SK-N-SH treated with all-trans-retinoic acid at 6 μM for 48 hours (cell line): ENCODE measurements around the gene TNS3.

Source experiments
- ATAC-seq: fragments of 200-7000 bp; cut with Tn5 transposase; 3 replicates; pipeline ENCODE4 v1.9.1; 2020; ENCODE audit warnings: mild to moderate bottlenecking, moderate library complexity
- ARNTL ChIP-seq: fragments of 450-650 bp; formaldehyde crosslinking; IDR thresholded peaks from 2 replicates; pipeline ENCODE4 v1.5.0; 2020; ENCODE audit warnings: low read depth, mild to moderate bottlenecking, moderate library complexity, borderline replicate concordance
- BACH2 ChIP-seq: fragments of 250-450 bp; sonication (Bioruptor Pico); IDR thresholded peaks from 2 replicates; pipeline ENCODE4 v1.9.0; 2021; ENCODE audit warnings: mild to moderate bottlenecking, borderline replicate concordance
- CREB5 ChIP-seq: fragments of 250-450 bp; sonication (Bioruptor Pico); IDR thresholded peaks from 2 replicates; pipeline ENCODE4 v1.5.1; 2020; ENCODE audit warnings: low read depth, mild to moderate bottlenecking, moderate library complexity
- CSDC2 ChIP-seq: fragments of 250-450 bp; sonication (Bioruptor Pico); IDR thresholded peaks from 2 replicates; pipeline ENCODE4 v1.5.0; 2020; ENCODE audit warnings: mild to moderate bottlenecking, moderate library complexity
- CSRNP3 ChIP-seq: fragments of 250-450 bp; sonication (Bioruptor Pico); IDR thresholded peaks from 2 replicates; pipeline ENCODE4 v1.5.1; 2021; ENCODE audit warnings: mild to moderate bottlenecking, moderate library complexity
- ESRRG ChIP-seq: fragments of 250-450 bp; sonication (Bioruptor Pico); IDR thresholded peaks from 2 replicates; pipeline ENCODE4 v1.6.1; 2021; ENCODE audit warnings: mild to moderate bottlenecking
- GLIS3 ChIP-seq: fragments of 250-450 bp; sonication (Bioruptor Pico); IDR thresholded peaks from 2 replicates; pipeline ENCODE4 v1.5.0; 2020; ENCODE audit warnings: mild to moderate bottlenecking, moderate library complexity
- ISL1 ChIP-seq: fragments of 250-450 bp; sonication (Bioruptor Pico); IDR thresholded peaks from 2 replicates; pipeline ENCODE4 v2.1.2; 2022; ENCODE audit warnings: mild to moderate bottlenecking, moderate library complexity
- OSR1 ChIP-seq: fragments of 250-450 bp; sonication (Bioruptor Pico); IDR thresholded peaks from 2 replicates; pipeline ENCODE4 v1.8.0; 2022; ENCODE audit warnings: moderate library complexity, mild to moderate bottlenecking, inconsistent platforms
- PATZ1 ChIP-seq: fragments of 250-450 bp; sonication (Bioruptor Pico); IDR thresholded peaks from 2 replicates; pipeline ENCODE4 v1.8.0; 2020; ENCODE audit warnings: mild to moderate bottlenecking, moderate library complexity, borderline replicate concordance
- PPARA ChIP-seq: fragments of 250-450 bp; sonication (Bioruptor Pico); IDR thresholded peaks from 2 replicates; pipeline ENCODE4 v1.5.0; 2020; ENCODE audit warnings: mild to moderate bottlenecking, borderline replicate concordance
- RARB ChIP-seq: fragments of 250-450 bp; sonication (Bioruptor Pico); IDR thresholded peaks from 2 replicates; pipeline ENCODE4 v1.8.0; 2021; ENCODE audit warnings: mild to moderate bottlenecking, moderate library complexity
- SNAI2 ChIP-seq: fragments of 250-450 bp; sonication (Bioruptor Pico); IDR thresholded peaks from 2 replicates; pipeline ENCODE4 v1.5.0; 2020; ENCODE audit warnings: mild to moderate bottlenecking, moderate library complexity
- TCF4 ChIP-seq: fragments of 250-450 bp; sonication (Bioruptor Pico); IDR thresholded peaks from 2 replicates; pipeline ENCODE4 v1.8.0; 2021; ENCODE audit warnings: mild to moderate bottlenecking, moderate library complexity, borderline replicate concordance
- TOX ChIP-seq: fragments of 250-450 bp; sonication (Bioruptor Pico); IDR thresholded peaks from 2 replicates; pipeline ENCODE4 v1.8.0; 2021; ENCODE audit warnings: mild to moderate bottlenecking, moderate library complexity, borderline replicate concordance
- TSHZ2 ChIP-seq: fragments of 250-450 bp; sonication (Bioruptor Pico); IDR thresholded peaks from 2 replicates; pipeline ENCODE4 v1.5.0; 2020; ENCODE audit warnings: mild to moderate bottlenecking, moderate library complexity
- ZC3H10 ChIP-seq: fragments of 250-450 bp; sonication (Bioruptor Pico); IDR thresholded peaks from 2 replicates; pipeline ENCODE4 v1.5.1; 2021; ENCODE audit warnings: mild to moderate bottlenecking, moderate library complexity
- ZFP3 ChIP-seq: fragments of 250-450 bp; sonication (Bioruptor Pico); IDR thresholded peaks from 2 replicates; pipeline ENCODE4 v1.5.0; 2020; ENCODE audit warnings: mild to moderate bottlenecking, moderate library complexity
- ZFP30 ChIP-seq: fragments of 450-650 bp; formaldehyde crosslinking; IDR thresholded peaks from 2 replicates; pipeline ENCODE4 v1.5.0; 2022; ENCODE audit warnings: mild to moderate bottlenecking, moderate library complexity
- ZNF565 ChIP-seq: fragments of 450-650 bp; formaldehyde crosslinking; conservative IDR thresholded peaks from 2 replicates; pipeline ENCODE4 v1.5.0; 2020; ENCODE audit warnings: low read depth, mild to moderate bottlenecking, moderate library complexity
- ZNF70 ChIP-seq: fragments of 450-650 bp; formaldehyde crosslinking; IDR thresholded peaks from 2 replicates; pipeline ENCODE4 v1.5.0; 2020; ENCODE audit warnings: mild to moderate bottlenecking, moderate library complexity
- ZNF8 ChIP-seq: fragments of 450-650 bp; formaldehyde crosslinking; IDR thresholded peaks from 2 replicates; pipeline ENCODE4 v1.5.0; 2020; ENCODE audit warnings: mild to moderate bottlenecking, moderate library complexity

The TNS3 gene

GRCh38 chr7:47343061-47343455 is 238.9 kb downstream of the TNS3 start:
- TF ChIP-seq CSDC2 (CRISPR knock-in tag), result no peak
- no peak for TF ChIP-seq TSHZ2 (CRISPR knock-in tag)
- no peak for TF ChIP-seq ZNF565 (CRISPR knock-in tag)
- TF ChIP-seq ESRRG (CRISPR knock-in tag), result no peak
- no peak for TF ChIP-seq OSR1 (CRISPR knock-in tag)
- no peak for TF ChIP-seq ISL1 (CRISPR knock-in tag)
- TF ChIP-seq BACH2, result no peak
- TF ChIP-seq CSRNP3, result no peak
- no peak for TF ChIP-seq PATZ1
- no peak for TF ChIP-seq ZNF8 (CRISPR knock-in tag)
- TF ChIP-seq ZFP3 (CRISPR knock-in tag), result no peak
- no peak for TF ChIP-seq ZFP30 (CRISPR knock-in tag)
- no peak for TF ChIP-seq CREB5
- no peak for TF ChIP-seq ARNTL
- no peak for TF ChIP-seq ZC3H10
- no peak for TF ChIP-seq TOX
- no peak for TF ChIP-seq PPARA
- no peak for TF ChIP-seq TCF4 (CRISPR knock-in tag)
- no peak for TF ChIP-seq GLIS3 (CRISPR knock-in tag)
- TF ChIP-seq, all 23 proteins: peak for 0
- ATAC-seq, result no peak

GRCh38 chr7:47342296-47343060 is 239.4 kb downstream of the TNS3 start:
- no peak for ATAC-seq
- TF ChIP-seq ESRRG (CRISPR knock-in tag), result no peak
- no peak for TF ChIP-seq PPARA
- no peak for TF ChIP-seq ZC3H10
- TF ChIP-seq TOX, result no peak
- TF ChIP-seq TSHZ2 (CRISPR knock-in tag), result no peak
- no peak for TF ChIP-seq SNAI2 (CRISPR knock-in tag)
- TF ChIP-seq OSR1 (CRISPR knock-in tag), result no peak
- no peak for TF ChIP-seq ZNF565 (CRISPR knock-in tag)

- TF ChIP-seq TSHZ2 (CRISPR knock-in tag), result no peak
- TF ChIP-seq RARB (CRISPR knock-in tag), result no peak
- TF ChIP-seq ARNTL, result no peak
- TF ChIP-seq ZNF70 (CRISPR knock-in tag), result no peak
- no peak for ATAC-seq
Observed at GRCh38 chr7:47340517-47340916, 241.4 kb downstream of the TNS3 start.
